ENCODE data around the gene HOXB3. TPM values are rescaled to one million over a fixed set of nuclear protein-coding genes. Genes with fewer than 3 reads are reported as not detected.

HOXB3 gene
- total and polyA plus RNA-seq, 5 experiments from 2014 or later: 0.19 to 8.1 (median 7.2) TPM; not detected in 2

- no peak overlapping the region for H3K4me3 Mint-ChIP-seq
- POLR2A ChIA-PET: interaction anchor here (1.1 to 1.5 kb wide), 2 partner anchors 9 to 121 kb away, joined by 3 to 4 read pairs; no protein-coding TSS in a partner anchor
Observed at GRCh38 chr17:48575066-48575582, 14.9 kb downstream of the HOXB3 start.

GRCh38 chr17:48574505-48575065 is 15.5 kb downstream of the HOXB3 start:
- no peak for DNase-seq
- Mint-ChIP-seq H3K4me3 (no peak overlapping the region), H3K9me3 (no peaks in the 10 kb centered on the region), H3K27me3 (peaks cover 16 to 27% (median 24%) of the 10 kb centered on the region in 5 donors), H3K4me1 (peaks cover 9 to 41% (median 25%) of the 10 kb centered on the region in 4 donors), H3K36me3 (no peaks in the 10 kb centered on the region), H3K27ac (no peak overlapping the region)
- no peak for ATAC-seq
- POLR2A ChIA-PET: interaction anchor here (0.7 to 1.5 kb wide), 3 partner anchors 8 to 121 kb away, joined by 3 to 4 read pairs (median 3); no protein-coding TSS in a partner anchor

More at GRCh38 chr17:48575066-48575582, 14.9 kb downstream of the HOXB3 start:
- H3K27ac Mint-ChIP-seq: no peak overlapping the region
- H3K4me1 Mint-ChIP-seq: peaks cover 11 to 45% (median 27%) of the 10 kb centered on the region in 4 donors
- ATAC-seq (no peak), DNase-seq (no peak)
- H3K36me3 Mint-ChIP-seq: no peaks in the 10 kb centered on the region
- H3K27me3 Mint-ChIP-seq: peaks cover 17 to 29% (median 29%) of the 10 kb centered on the region in 5 donors
- H3K9me3 Mint-ChIP-seq: no peaks in the 10 kb centered on the region

- Mint-ChIP-seq H3K4me3 (no peak overlapping the region), H3K27ac (no peak overlapping the region), H3K9me3 (no peaks in the 10 kb centered on the region), H3K4me1 (peaks cover 5 to 31% (median 9%) of the 10 kb centered on the region in 4 donors), H3K36me3 (peaks cover 0 to 3% (median 0%) of the 10 kb centered on the region in 3 donors), H3K27me3 (peaks cover 9 to 22% (median 17%) of the 10 kb centered on the region in 5 donors)
- DNase-seq (no peak), ATAC-seq (no peak)
- POLR2A ChIA-PET: no interaction called here
Observed at GRCh38 chr17:48571826-48572417, 18.1 kb downstream of the HOXB3 start.

- no peak for ATAC-seq
Observed at GRCh38 chr17:48571024-48571818, 18.8 kb downstream of the HOXB3 start.

GRCh38 chr17:48570325-48571023 is 19.6 kb downstream of the HOXB3 start:
- Mint-ChIP-seq H3K4me3 (no peak overlapping the region), H3K4me1 (peaks cover 4 to 22% (median 6%) of the 10 kb centered on the region in 4 donors), H3K27ac (peak overlapping the region in 1 of 10 donors; percentile 44), H3K27me3 (peaks cover 9 to 16% (median 14%) of the 10 kb centered on the region in 5 donors), H3K36me3 (peaks cover 0 to 3% (median 0%) of the 10 kb centered on the region in 3 donors), H3K9me3 (no peaks in the 10 kb centered on the region)
- POLR2A ChIA-PET: no interaction called here
- DNase-seq: no peak
- ATAC-seq: no peak

More at GRCh38 chr17:48571024-48571818, 18.8 kb downstream of the HOXB3 start:
- Mint-ChIP-seq H3K27ac (no peak overlapping the region), H3K36me3 (peaks cover 0 to 3% (median 0%) of the 10 kb centered on the region in 3 donors), H3K4me1 (peaks cover 4 to 27% (median 7%) of the 10 kb centered on the region in 4 donors), H3K9me3 (no peaks in the 10 kb centered on the region), H3K4me3 (no peak overlapping the region), H3K27me3 (peaks cover 9 to 20% (median 17%) of the 10 kb centered on the region in 5 donors)
- POLR2A ChIA-PET: no interaction called here
- peak in 1 of 10 donors; percentile 42 for DNase-seq

GRCh38 chr17:48569674-48570324 is 20.2 kb downstream of the HOXB3 start:
- Mint-ChIP-seq H3K4me3 (no peak overlapping the region), H3K36me3 (peaks cover 0 to 3% (median 0%) of the 10 kb centered on the region in 3 donors), H3K27ac (no peak overlapping the region), H3K4me1 (peaks cover 3 to 20% (median 7%) of the 10 kb centered on the region in 4 donors), H3K27me3 (peaks cover 8 to 16% (median 16%) of the 10 kb centered on the region in 5 donors), H3K9me3 (no peaks in the 10 kb centered on the region)
- no peak for ATAC-seq
- no peak for DNase-seq
- POLR2A ChIA-PET: no interaction called here

GRCh38 chr17:48569240-48569582 is 20.8 kb downstream of the HOXB3 start:
- POLR2A ChIA-PET: no interaction called here
- ATAC-seq: no peak
- H3K27ac Mint-ChIP-seq: no peak overlapping the region

GRCh38 chr17:48568499-48569239 is 21.4 kb downstream of the HOXB3 start:
- Mint-ChIP-seq H3K4me3 (peak overlapping the region in 4 of 10 donors; percentile 8 to 39 (median 13)), H3K36me3 (peaks cover 0 to 3% (median 0%) of the 10 kb centered on the region in 3 donors), H3K4me1 (peaks cover 3 to 25% (median 9%) of the 10 kb centered on the region in 4 donors), H3K9me3 (no peaks in the 10 kb centered on the region), H3K27ac (peak overlapping the region in 1 of 10 donors; percentile 21), H3K27me3 (peaks cover 0 to 20% (median 14%) of the 10 kb centered on the region in 5 donors)
- no peak for ATAC-seq
- peak in 1 of 10 donors; percentile 1 for DNase-seq
- POLR2A ChIA-PET: no interaction called here

More at GRCh38 chr17:48569240-48569582, 20.8 kb downstream of the HOXB3 start:
- Mint-ChIP-seq H3K4me3 (no peak overlapping the region), H3K9me3 (no peaks in the 10 kb centered on the region), H3K4me1 (peaks cover 3 to 23% (median 9%) of the 10 kb centered on the region in 4 donors), H3K27me3 (peaks cover 2 to 18% (median 15%) of the 10 kb centered on the region in 5 donors), H3K36me3 (peaks cover 0 to 3% (median 0%) of the 10 kb centered on the region in 3 donors)
- no peak for DNase-seq

GRCh38 chr17:48567646-48568354 is 22.2 kb downstream of the HOXB3 start:
- Mint-ChIP-seq H3K4me1 (peaks cover 3 to 22% (median 8%) of the 10 kb centered on the region in 4 donors), H3K4me3 (no peak overlapping the region), H3K27ac (no peak overlapping the region), H3K36me3 (peaks cover 0 to 3% (median 0%) of the 10 kb centered on the region in 3 donors), H3K9me3 (no peaks in the 10 kb centered on the region), H3K27me3 (peaks cover 9 to 26% (median 19%) of the 10 kb centered on the region in 5 donors)
- no peak for ATAC-seq
- POLR2A ChIA-PET: interaction anchor here (0.9 kb wide), 1 partner anchor 20 kb away, joined by 3 read pairs; no protein-coding TSS in a partner anchor
- DNase-seq: peak in 1 of 10 donors; percentile 10

- H3K9me3 Mint-ChIP-seq: no peaks in the 10 kb centered on the region
- H3K36me3 Mint-ChIP-seq: peaks cover 0 to 3% (median 0%) of the 10 kb centered on the region in 3 donors
- peaks cover 13 to 31% (median 22%) of the 10 kb centered on the region in 5 donors for H3K27me3 Mint-ChIP-seq
- ATAC-seq (no peak), DNase-seq (no peak)
- H3K4me3 Mint-ChIP-seq: no peak overlapping the region
- H3K4me1 Mint-ChIP-seq: peaks cover 3 to 26% (median 9%) of the 10 kb centered on the region in 4 donors
- no peak overlapping the region for H3K27ac Mint-ChIP-seq
- POLR2A ChIA-PET: interaction anchor here (0.9 to 1.9 kb wide), 2 partner anchors 8 to 19 kb away, joined by 3 to 4 read pairs; no protein-coding TSS in a partner anchor
Observed at GRCh38 chr17:48567209-48567608, 22.8 kb downstream of the HOXB3 start.
